ENCODE data around the gene MRAP. TPM values are rescaled to one million over a fixed set of nuclear protein-coding genes. Genes with fewer than 3 reads are reported as not detected.

MRAP gene
- total and polyA plus RNA-seq, 9 of the 15 experiments (the other 6 are each of a cell fraction or from before 2014, with no cell fraction given) = 0.63 to 2.3 TPM; not detected in 7

DNA sequence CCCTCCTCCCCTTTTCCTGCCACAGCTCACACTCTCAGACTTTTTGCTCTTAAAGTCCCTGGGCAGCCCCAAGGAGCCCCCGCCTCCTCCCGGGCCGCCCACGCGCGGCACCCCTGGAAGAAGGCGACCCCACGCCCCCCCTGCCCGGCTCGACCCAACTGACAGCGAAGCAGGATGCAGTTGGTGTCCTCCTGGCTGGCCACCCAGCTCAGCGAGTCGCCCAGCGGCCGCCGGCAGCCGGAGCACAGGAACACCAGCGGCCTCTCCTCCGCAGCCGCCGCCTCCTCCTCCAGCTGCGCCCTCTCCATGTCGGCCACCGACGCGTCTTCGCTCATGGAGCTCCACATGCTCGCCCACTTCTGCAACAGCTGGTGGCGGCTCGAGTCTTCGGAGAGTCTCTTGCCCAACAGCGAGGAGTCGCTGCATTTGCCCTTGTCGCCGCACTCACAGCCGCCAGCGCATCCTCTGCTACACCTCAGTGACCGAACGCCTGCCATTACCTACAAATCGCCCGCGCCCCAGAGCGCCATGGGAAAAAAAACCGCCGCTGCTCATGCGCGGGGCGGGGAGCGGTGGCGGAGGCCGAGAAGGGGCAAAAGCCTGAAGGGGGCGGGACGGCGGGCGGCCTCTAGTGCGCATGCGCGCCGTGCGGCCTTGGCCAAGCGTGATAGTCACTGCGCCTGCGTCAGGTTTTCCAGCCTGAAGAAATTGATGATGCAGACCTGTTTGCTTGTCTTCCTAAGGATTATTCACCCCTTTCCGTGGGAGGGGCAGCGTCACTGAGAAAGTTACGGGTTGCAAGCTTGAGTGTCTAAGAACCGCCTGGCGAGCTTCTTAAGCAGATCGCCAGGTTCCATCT is 19.9 kb upstream of the MRAP start, which contains the start of gene MIS18A (continued):
- peak in 1 of 2 experiments; percentile 27; a peak in 1 of 4 replicates for TF ChIP-seq TEAD1 (CRISPR knock-in tag; IDR thresholded peaks at IDR 0.05)
- TF ChIP-seq NCOA6 (IDR thresholded peaks at IDR 0.05) = no peak
- TF ChIP-seq PTTG1 (tag; IDR thresholded peaks at IDR 0.05; ENCODE audit: low read depth) = no peak
- peak; percentile 97 for TF ChIP-seq SUPT5H (IDR thresholded peaks at IDR 0.05)
- TF ChIP-seq, protein P1, sequence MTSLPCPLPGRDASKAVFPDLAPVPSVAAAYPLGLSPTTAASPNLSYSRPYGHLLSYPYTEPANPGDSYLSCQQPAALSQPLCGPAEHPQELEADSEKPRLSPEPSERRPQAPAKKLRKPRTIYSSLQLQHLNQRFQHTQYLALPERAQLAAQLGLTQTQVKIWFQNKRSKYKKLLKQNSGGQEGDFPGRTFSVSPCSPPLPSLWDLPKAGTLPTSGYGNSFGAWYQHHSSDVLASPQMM (CRISPR knock-in tag; IDR thresholded peaks at IDR 0.05) = no peak
- TF ChIP-seq, protein P2, sequence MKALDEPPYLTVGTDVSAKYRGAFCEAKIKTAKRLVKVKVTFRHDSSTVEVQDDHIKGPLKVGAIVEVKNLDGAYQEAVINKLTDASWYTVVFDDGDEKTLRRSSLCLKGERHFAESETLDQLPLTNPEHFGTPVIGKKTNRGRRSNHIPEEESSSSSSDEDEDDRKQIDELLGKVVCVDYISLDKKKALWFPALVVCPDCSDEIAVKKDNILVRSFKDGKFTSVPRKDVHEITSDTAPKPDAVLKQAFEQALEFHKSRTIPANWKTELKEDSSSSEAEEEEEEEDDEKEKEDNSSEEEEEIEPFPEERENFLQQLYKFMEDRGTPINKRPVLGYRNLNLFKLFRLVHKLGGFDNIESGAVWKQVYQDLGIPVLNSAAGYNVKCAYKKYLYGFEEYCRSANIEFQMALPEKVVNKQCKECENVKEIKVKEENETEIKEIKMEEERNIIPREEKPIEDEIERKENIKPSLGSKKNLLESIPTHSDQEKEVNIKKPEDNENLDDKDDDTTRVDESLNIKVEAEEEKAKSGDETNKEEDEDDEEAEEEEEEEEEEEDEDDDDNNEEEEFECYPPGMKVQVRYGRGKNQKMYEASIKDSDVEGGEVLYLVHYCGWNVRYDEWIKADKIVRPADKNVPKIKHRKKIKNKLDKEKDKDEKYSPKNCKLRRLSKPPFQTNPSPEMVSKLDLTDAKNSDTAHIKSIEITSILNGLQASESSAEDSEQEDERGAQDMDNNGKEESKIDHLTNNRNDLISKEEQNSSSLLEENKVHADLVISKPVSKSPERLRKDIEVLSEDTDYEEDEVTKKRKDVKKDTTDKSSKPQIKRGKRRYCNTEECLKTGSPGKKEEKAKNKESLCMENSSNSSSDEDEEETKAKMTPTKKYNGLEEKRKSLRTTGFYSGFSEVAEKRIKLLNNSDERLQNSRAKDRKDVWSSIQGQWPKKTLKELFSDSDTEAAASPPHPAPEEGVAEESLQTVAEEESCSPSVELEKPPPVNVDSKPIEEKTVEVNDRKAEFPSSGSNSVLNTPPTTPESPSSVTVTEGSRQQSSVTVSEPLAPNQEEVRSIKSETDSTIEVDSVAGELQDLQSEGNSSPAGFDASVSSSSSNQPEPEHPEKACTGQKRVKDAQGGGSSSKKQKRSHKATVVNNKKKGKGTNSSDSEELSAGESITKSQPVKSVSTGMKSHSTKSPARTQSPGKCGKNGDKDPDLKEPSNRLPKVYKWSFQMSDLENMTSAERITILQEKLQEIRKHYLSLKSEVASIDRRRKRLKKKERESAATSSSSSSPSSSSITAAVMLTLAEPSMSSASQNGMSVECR (CRISPR knock-in tag; IDR thresholded peaks at IDR 0.05) = peak; percentile 96
- TF ChIP-seq CCNT2 (IDR thresholded peaks at IDR 0.05; ENCODE audit: borderline replicate concordance, extremely low read depth, insufficient read length, low read depth, low read length) = peak; percentile 34
- TF ChIP-seq ELF1 (tag; IDR thresholded peaks at IDR 0.05) = no peak
- 0 out of 4 replicates have a peak, but pooled peaks of 1 of the 2 experiments have one; percentile 3 for TF ChIP-seq SIX5 (IDR thresholded peaks at IDR 0.05; ENCODE audit: borderline replicate concordance in 1 of 2, insufficient read depth in 1 of 2, low read depth in 1 of 2, low read length in 2 of 2)
- TF ChIP-seq ZBTB1 (CRISPR knock-in tag; IDR thresholded peaks at IDR 0.05; ENCODE audit: borderline replicate concordance, low read depth) = no peak
- no peak for TF ChIP-seq FOXA1 (IDR thresholded peaks at IDR 0.05; ENCODE audit: borderline replicate concordance)
- TF ChIP-seq, protein P3, sequence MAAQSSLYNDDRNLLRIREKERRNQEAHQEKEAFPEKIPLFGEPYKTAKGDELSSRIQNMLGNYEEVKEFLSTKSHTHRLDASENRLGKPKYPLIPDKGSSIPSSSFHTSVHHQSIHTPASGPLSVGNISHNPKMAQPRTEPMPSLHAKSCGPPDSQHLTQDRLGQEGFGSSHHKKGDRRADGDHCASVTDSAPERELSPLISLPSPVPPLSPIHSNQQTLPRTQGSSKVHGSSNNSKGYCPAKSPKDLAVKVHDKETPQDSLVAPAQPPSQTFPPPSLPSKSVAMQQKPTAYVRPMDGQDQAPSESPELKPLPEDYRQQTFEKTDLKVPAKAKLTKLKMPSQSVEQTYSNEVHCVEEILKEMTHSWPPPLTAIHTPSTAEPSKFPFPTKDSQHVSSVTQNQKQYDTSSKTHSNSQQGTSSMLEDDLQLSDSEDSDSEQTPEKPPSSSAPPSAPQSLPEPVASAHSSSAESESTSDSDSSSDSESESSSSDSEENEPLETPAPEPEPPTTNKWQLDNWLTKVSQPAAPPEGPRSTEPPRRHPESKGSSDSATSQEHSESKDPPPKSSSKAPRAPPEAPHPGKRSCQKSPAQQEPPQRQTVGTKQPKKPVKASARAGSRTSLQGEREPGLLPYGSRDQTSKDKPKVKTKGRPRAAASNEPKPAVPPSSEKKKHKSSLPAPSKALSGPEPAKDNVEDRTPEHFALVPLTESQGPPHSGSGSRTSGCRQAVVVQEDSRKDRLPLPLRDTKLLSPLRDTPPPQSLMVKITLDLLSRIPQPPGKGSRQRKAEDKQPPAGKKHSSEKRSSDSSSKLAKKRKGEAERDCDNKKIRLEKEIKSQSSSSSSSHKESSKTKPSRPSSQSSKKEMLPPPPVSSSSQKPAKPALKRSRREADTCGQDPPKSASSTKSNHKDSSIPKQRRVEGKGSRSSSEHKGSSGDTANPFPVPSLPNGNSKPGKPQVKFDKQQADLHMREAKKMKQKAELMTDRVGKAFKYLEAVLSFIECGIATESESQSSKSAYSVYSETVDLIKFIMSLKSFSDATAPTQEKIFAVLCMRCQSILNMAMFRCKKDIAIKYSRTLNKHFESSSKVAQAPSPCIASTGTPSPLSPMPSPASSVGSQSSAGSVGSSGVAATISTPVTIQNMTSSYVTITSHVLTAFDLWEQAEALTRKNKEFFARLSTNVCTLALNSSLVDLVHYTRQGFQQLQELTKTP (IDR thresholded peaks at IDR 0.05; ENCODE audit: low read depth in 1 of 2, partially characterized antibody in 2 of 2) = peak; percentile 47 to 70
- TF ChIP-seq, protein P4, sequence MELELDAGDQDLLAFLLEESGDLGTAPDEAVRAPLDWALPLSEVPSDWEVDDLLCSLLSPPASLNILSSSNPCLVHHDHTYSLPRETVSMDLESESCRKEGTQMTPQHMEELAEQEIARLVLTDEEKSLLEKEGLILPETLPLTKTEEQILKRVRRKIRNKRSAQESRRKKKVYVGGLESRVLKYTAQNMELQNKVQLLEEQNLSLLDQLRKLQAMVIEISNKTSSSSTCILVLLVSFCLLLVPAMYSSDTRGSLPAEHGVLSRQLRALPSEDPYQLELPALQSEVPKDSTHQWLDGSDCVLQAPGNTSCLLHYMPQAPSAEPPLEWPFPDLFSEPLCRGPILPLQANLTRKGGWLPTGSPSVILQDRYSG (tag; conservative IDR thresholded peaks at IDR 0.05; ENCODE audit: low read depth) = no peak
- no peak for TF ChIP-seq SOX6 (IDR thresholded peaks at IDR 0.05)
- TF ChIP-seq ETS2 (tag; IDR thresholded peaks at IDR 0.05; ENCODE audit: borderline replicate concordance, poor library complexity, severe bottlenecking) = no peak

Measured in K562 (cell line).